ENCODE results near the gene LDB3.

LDB3 gene

DNA sequence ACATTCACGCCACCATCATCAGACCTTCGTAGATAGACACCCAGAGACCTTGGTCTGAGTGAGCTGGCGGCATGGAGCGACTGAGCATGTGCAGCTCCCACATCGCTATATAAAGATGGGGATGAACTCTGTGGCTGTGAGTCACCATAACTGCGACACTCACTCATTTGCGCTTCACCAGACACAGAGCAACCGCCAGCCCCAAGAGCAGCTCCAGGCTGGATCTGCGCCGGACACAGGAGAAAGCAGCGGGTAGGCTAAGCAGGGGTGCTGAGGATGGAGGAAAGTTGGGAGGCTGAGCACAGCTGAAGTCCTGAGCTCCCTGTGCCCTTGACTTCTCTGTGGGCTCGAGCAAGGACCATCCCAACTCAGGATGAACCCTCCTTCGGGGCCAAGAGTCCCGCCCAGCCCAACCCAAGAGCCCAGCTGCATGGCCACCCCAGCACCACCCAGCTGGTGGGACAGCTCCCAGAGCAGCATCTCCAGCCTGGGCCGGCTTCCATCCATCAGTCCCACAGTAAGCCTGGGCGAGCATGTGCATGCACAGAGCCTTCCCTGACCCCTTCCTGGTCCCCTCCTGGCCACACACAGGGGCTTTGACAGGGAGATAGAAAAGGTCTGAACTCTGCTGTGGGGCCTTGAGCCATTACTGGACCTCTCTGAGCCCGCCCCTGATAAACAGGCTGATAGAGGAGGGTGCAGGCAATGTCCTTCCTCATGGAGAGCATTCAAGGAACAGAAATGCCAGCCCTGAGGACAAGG lies 13.7 kb upstream of the LDB3 start, which contains the start of gene OPN4:
Gene OPN4 (plus strand): TSS at position 137 of the 762 bp plus-strand sequence. CDS start 237 bp downstream, at position 374.
- 0 out of 2 replicates have a peak, but pooled peaks cover 4% of the 10 kb centered on the region for H3K4me1 ChIP-seq (ENCODE audit: control insufficient read depth, insufficient read depth, low read length)
- no peak within 1 kb of the TSS for H3K4me3 ChIP-seq (ENCODE audit: low read depth, low read length)
- H3K36me3 ChIP-seq (ENCODE audit: control insufficient read depth in 2 of 2, insufficient read depth in 1 of 2, low read length in 2 of 2): no peaks in the 10 kb centered on the region
- H3K9me3 ChIP-seq (ENCODE audit: control insufficient read depth, insufficient read depth, low read depth, low read length): no peaks in the 10 kb centered on the region
- CTCF ChIA-PET: interaction anchor here (0.9 kb wide), 1 partner anchor 13 kb away, joined by 3 read pairs; no protein-coding TSS in a partner anchor
- 0 out of 2 replicates have a peak, but pooled peaks have one; percentile 62 for TF ChIP-seq ZNF600 (tag by site-specific recombination; IDR thresholded peaks at IDR 0.05)
- no peak for TF ChIP-seq ZNF837 (tag by site-specific recombination; IDR thresholded peaks at IDR 0.05)
- TF ChIP-seq ZBTB6 (tag by site-specific recombination; IDR thresholded peaks at IDR 0.05): 0 out of 2 replicates have a peak, but pooled peaks have one; percentile 36
- no peak for TF ChIP-seq KLF9 (tag by site-specific recombination; IDR thresholded peaks at IDR 0.05; ENCODE audit: low read depth)
- TF ChIP-seq ZNF518A (tag by site-specific recombination; conservative IDR thresholded peaks at IDR 0.05; ENCODE audit: low read depth): no peak
- H3K27ac ChIP-seq (ENCODE audit: extremely low read depth, low read depth, low read length): no peak within 1 kb of the TSS
- POLR2A ChIA-PET: no interaction called here

DNA sequence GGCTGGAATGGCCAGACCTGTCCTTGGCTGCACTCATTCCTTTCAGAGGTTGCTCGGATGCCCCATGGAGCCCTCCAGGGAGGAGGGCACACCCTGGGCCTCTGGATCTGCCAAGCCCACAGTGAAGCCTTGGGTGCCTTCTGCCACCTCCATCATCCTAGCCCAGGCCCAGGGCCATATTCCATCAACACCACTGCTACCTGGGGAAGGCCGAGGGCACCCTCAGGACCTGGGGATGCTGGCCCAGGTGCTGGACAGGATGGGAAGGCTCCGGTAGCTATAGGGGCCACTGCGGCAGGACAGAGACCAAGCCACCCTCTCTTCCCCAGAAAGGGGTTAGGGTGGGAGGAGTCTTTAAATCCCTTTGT lies 13.2 kb upstream of the LDB3 start:
- ChIA-PET POLR2A (no interaction called here), CTCF (interaction anchor here (0.6 kb wide), 1 partner anchor 26 kb away, joined by 3 read pairs; no protein-coding TSS in a partner anchor)
- Histone ChIP-seq H3K36me3 (ENCODE audit: control insufficient read depth in 2 of 2, insufficient read depth in 1 of 2, low read length in 2 of 2) (no peaks in the 10 kb centered on the region), H3K4me1 (ENCODE audit: control insufficient read depth, insufficient read depth, low read length) (0 out of 2 replicates have a peak, but pooled peaks cover 4% of the 10 kb centered on the region), H3K27ac (ENCODE audit: extremely low read depth, low read depth, low read length) (no peak overlapping the region), H3K9me3 (ENCODE audit: control insufficient read depth, insufficient read depth, low read depth, low read length) (no peaks in the 10 kb centered on the region), H3K4me3 (ENCODE audit: low read depth, low read length) (no peak overlapping the region)
- no peak for TF ChIP-seq ZSCAN23 (tag by site-specific recombination; IDR thresholded peaks at IDR 0.05)
- TF ChIP-seq MEIS1 (CRISPR knock-in tag; IDR thresholded peaks at IDR 0.05; ENCODE audit: borderline replicate concordance): no peak
- no peak for TF ChIP-seq ZNF37A (tag by site-specific recombination; IDR thresholded peaks at IDR 0.05)
- TF ChIP-seq MZF1 (tag by site-specific recombination; IDR thresholded peaks at IDR 0.05; ENCODE audit: borderline replicate concordance): no peak
- TF ChIP-seq ZNF175 (tag by site-specific recombination; IDR thresholded peaks at IDR 0.05): no peak
- TF ChIP-seq ZNF48 (tag by site-specific recombination; IDR thresholded peaks at IDR 0.05): no peak
- no peak for TF ChIP-seq ZNF658 (tag by site-specific recombination; IDR thresholded peaks at IDR 0.05)
- no peak for TF ChIP-seq ZNF624 (tag by site-specific recombination; IDR thresholded peaks at IDR 0.05)
- no peak for TF ChIP-seq ZNF239 (tag by site-specific recombination; IDR thresholded peaks at IDR 0.05)
- no peak for TF ChIP-seq ZNF23 (tag by site-specific recombination; IDR thresholded peaks at IDR 0.05; ENCODE audit: borderline replicate concordance)
- no peak for TF ChIP-seq KLF7 (tag by site-specific recombination; IDR thresholded peaks at IDR 0.05; ENCODE audit: borderline replicate concordance)
- no peak for TF ChIP-seq ZNF16 (tag by site-specific recombination; IDR thresholded peaks at IDR 0.05; ENCODE audit: low read depth)
- no peak for TF ChIP-seq ZNF223 (tag by site-specific recombination; IDR thresholded peaks at IDR 0.05)
- TF ChIP-seq ZBTB10 (tag by site-specific recombination; IDR thresholded peaks at IDR 0.05): no peak
- no peak for TF ChIP-seq ZEB2 (tag by site-specific recombination; IDR thresholded peaks at IDR 0.05)
- no peak for TF ChIP-seq YY1 (tag by site-specific recombination; IDR thresholded peaks at IDR 0.05)
- no peak for TF ChIP-seq ZNF366 (tag by site-specific recombination; conservative IDR thresholded peaks at IDR 0.05)
- TF ChIP-seq SCRT2 (tag by site-specific recombination; IDR thresholded peaks at IDR 0.05): no peak
